ENCODE results near the gene NFILZ.
"Not testable (repeated sequence)": the region's sequence is repeated elsewhere in the genome, so short reads cannot be mapped to it uniquely, and the experiment has no call there.

Gene NFILZ

GRCh38 chr19:8611877-8612806 is 18.3 kb upstream of the NFILZ start:
- no peak for DNase-seq

GRCh38 chr19:8612807-8613171 is 17.6 kb upstream of the NFILZ start:
- DNase-seq = no peak

DNA sequence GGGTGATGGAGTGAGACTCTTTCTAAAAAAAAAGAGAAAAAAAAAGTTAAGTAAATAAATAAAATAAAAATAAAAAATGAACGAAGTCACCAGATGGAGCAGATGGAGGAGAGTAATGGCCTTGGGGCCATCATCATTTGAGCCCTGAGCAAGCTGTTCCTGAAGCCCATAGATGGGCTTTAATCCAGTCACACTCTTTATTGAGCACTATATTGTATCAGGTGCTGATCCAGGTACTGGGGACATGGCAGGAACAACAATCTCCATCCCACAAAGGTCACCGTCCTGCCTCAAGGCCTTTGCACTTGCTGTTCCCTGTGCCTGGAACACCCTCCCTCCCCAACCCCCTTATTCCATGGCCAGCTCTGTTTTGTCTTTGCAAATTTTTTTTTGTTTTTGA is 16.0 kb upstream of the NFILZ start:
- no peak for DNase-seq

DNA sequence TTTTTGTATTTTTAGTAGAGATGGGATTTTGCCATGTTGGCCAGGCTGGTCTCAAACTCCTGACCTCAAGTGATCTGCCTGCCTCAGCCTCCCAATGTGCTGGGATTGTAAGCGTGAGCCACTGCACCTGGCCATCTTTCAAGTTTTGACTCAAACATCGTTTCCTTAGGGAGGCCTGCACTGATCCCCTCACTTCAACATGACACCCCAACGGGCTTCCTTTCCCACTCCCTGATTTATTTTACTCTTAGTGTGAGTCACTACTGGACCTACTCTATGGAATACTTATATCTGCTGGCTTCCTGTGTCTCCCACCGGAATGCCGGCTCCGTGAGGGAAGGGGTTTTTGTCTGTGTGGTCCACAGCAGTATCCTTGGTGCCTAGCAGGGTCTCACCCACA is 15.4 kb upstream of the NFILZ start:
- no peak for DNase-seq

- peak; percentile 47 for DNase-seq
Observed at GRCh38 chr19:8615813-8616596, 14.4 kb upstream of the NFILZ start.

GRCh38 chr19:8616861-8617260 is 13.6 kb upstream of the NFILZ start:
- no peak for DNase-seq

GRCh38 chr19:8617325-8617724 is 13.1 kb upstream of the NFILZ start:
- not testable (repeated sequence) for DNase-seq

GRCh38 chr19:8617984-8618383 is 12.4 kb upstream of the NFILZ start:
- DNase-seq = no peak

DNA sequence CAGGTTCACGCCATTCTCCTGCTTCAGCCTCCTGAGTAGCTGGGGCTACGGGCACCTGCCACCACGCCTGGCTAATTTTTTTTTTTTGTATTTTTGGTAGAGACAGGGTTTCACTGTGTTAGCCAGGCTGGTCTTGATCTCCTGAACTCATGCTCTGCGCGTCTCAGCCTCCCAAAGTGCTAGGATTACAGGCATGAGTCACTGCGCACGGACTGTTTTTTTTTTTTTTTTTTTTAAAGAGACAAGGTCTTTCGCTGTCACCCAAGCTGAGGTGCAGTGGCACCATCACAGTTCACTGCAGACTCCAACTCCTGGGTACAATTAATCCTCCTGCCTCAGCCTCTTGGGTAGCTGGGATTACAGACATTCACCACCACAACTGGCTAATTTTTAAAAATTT is 11.7 kb upstream of the NFILZ start:
- no peak for DNase-seq

- not testable (repeated sequence) for DNase-seq
Observed at GRCh38 chr19:8622886-8623285, 7.5 kb upstream of the NFILZ start.

GRCh38 chr19:8626842-8627241 is 3.6 kb upstream of the NFILZ start:
- no peak for DNase-seq

- DNase-seq = no peak
Observed at GRCh38 chr19:8629184-8629583, 1.2 kb upstream of the NFILZ start.

- no peak for DNase-seq
Observed at GRCh38 chr19:8630796-8631424, 477 bp downstream of the NFILZ start.

GRCh38 chr19:8631425-8631819 is 989 bp downstream of the NFILZ start:
- DNase-seq = peak; percentile 19

GRCh38 chr19:8635422-8635821 is 5.0 kb downstream of the NFILZ start:
- no peak for DNase-seq

DNA sequence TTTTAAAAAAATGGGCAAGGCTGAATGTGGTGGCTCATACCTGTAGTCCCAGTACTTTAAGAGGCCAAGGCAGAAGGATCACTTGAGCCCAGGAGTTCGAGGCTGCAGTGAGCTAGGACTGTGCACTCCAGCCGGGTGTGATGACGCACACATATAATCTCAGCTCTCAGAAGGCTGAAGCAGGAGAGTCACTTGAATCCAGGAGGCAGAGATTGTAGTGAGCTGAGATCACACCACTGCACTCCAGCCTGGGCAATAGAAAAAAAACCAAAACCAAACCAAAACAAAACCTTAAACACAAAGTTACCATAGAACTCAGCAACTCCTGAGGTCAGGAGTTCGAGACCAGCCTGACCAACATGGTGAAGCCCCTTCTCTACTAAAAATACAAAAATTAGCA is 6.6 kb downstream of the NFILZ start:
- not testable (repeated sequence) for DNase-seq

DNA sequence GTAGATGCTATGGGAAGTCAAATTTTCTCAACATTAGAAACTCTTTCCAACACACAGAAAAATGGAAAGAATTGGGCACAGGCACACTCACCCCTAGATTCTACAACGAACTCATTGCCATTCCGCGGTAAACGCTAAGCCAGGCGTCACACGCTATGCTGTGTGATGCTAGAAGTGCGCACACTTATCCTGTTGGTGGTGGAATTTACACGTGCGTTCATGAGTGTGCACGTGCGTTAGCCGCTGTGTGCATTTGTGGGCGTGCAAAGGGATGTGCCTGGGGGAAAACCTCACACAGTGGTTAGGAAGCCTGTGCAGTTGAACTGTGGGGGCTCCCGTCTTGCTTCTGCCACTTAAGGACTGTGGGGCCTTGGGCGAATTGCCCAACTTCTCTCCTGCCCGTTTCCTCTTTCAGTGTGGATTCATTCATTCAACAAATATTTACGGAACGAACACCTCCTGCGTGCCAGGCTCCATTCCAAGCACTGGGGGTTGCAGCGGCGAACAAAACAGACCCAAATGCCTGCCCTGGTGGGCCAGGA is 7.7 kb downstream of the NFILZ start:
- no peak for DNase-seq

GRCh38 chr19:8639821-8640401 is 9.5 kb downstream of the NFILZ start:
- DNase-seq = no peak

DNA sequence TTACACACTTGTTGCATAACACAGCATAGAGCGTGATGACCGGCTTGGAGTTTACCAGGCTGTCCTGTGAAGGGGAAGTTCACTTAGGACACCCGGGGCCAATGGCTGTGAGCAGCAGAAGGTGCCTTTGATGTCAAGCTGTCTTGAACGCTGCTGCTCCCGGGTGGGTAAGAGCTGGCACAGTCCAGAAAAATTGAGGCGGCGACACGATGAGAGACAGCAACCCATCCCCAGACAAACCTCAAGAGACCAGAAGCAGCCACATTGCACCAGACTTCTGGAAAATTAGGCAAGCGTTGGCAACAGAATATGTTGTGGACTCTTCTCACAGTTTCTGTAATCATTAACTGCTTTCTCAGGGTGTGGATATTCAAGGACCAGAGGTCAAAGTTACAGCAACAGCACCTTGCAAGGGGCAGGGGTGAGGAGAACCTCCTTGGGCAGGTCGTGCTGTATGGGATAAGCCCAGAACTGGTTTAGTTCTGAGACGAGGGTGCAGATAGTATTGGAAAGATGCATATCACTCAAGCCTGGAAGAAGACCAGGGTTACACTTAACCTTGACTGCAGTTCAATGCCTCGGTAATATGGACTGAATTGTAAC is 10.1 kb downstream of the NFILZ start:
- no peak for DNase-seq

- no peak for DNase-seq
Observed at GRCh38 chr19:8641221-8641907, 10.9 kb downstream of the NFILZ start.

- DNase-seq = peak; percentile 18
Observed at GRCh38 chr19:8641908-8642547, 11.6 kb downstream of the NFILZ start.

Measured in NCI-H82 (cell line).